ENCODE data around the gene JHY.

The JHY gene

GRCh38 chr11:123000721-123001120 is 118.2 kb downstream of the JHY start:
- no peak overlapping the region for H3K27ac ChIP-seq (replicated peaks)
- no peak overlapping the region for H3K4me3 ChIP-seq (replicated peaks; ENCODE audit: insufficient read depth, low read length)
- H3K27me3 ChIP-seq (ENCODE audit: insufficient read depth, poor library complexity, severe bottlenecking): peaks cover 5% of the 10 kb centered on the region
- DNase-seq (ENCODE audit: low read depth in 1 of 2, low spot score in 1 of 2): no peak
- TF ChIP-seq SPI1 (IDR thresholded peaks at IDR 0.05; ENCODE audit: borderline replicate concordance, low read depth) (no peak), POLR2AphosphoS5 (IDR thresholded peaks at IDR 0.05; ENCODE audit: low read depth) (no peak), GABPA (IDR thresholded peaks at IDR 0.05; ENCODE audit: low read depth) (no peak), CTCF (IDR thresholded peaks at IDR 0.05; ENCODE audit: insufficient read depth, low read length) (no peak), REST (IDR thresholded peaks at IDR 0.05; ENCODE audit: insufficient replicate concordance, low read depth) (no peak)

DNA sequence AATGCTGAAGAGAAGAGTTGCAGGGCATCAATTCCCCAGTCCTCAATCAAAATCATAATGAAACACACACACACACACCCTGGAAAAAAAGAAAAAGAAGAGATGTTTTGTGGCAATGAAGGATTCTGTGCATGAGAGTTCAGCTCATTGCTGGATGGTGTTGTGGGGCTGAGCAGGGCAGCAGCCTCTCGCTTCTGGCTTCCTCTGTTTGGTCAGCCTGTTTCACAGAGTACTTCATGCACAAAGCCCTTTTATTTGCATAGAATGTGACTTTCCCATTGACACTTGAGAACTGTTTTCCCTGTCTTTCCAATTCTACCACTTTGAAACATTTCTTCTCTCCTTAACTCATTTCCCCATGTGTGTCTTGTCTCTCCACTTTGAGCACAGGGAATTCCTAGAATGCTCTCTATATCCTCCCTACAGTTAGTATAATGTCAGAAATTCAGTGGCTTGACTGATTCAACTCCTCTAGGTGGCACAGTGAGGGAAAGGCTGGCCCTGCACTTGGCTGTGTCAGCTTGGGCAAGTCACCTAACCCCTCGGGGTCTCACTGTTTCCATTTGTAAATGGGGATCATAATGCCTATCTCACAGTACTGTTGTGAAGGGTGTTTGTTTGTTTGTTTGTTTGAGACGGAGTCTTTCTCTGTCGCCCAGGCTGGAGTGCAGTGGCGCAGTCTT is 124.4 kb downstream of the JHY start:
- Histone ChIP-seq H3K27me3 (ENCODE audit: insufficient read depth, poor library complexity, severe bottlenecking) (peaks cover 4% of the 10 kb centered on the region), H3K27ac (replicated peaks) (no peak overlapping the region), H3K4me3 (replicated peaks; ENCODE audit: insufficient read depth, low read length) (no peak overlapping the region)
- no peak for DNase-seq (ENCODE audit: low read depth in 1 of 2, low spot score in 1 of 2)
- TF ChIP-seq SPI1 (IDR thresholded peaks at IDR 0.05; ENCODE audit: borderline replicate concordance, low read depth) (no peak), CTCF (IDR thresholded peaks at IDR 0.05; ENCODE audit: insufficient read depth, low read length) (no peak), REST (IDR thresholded peaks at IDR 0.05; ENCODE audit: insufficient replicate concordance, low read depth) (no peak), POLR2AphosphoS5 (IDR thresholded peaks at IDR 0.05; ENCODE audit: low read depth) (no peak), GABPA (IDR thresholded peaks at IDR 0.05; ENCODE audit: low read depth) (no peak)

Measured in HL-60 (cell line).